ENCODE data around the gene ITCH.

The ITCH gene

GRCh38 chr20:34334654-34335407, 28.2 kb upstream of the ITCH start:
- POLR2A ChIA-PET = interaction anchor here (1.4 kb wide), 1 partner anchor 28 kb away, joined by 4 read pairs; the partner anchor contains the start of gene ITCH
- Histone ChIP-seq H3K27ac (ENCODE audit: extremely low read depth, low read depth, low read length) (no peak overlapping the region), H3K4me3 (ENCODE audit: low read depth, low read length) (no peak overlapping the region), H3K36me3 (ENCODE audit: control insufficient read depth in 2 of 2, insufficient read depth in 1 of 2, low read length in 2 of 2) (no peaks in the 10 kb centered on the region), H3K4me1 (ENCODE audit: control insufficient read depth, insufficient read depth, low read length) (peaks cover 5% of the 10 kb centered on the region; the same call in 1 of the 2 replicates), H3K9me3 (ENCODE audit: control insufficient read depth, insufficient read depth, low read depth, low read length) (no peaks in the 10 kb centered on the region)
- TF ChIP-seq ZNF585B (tag by site-specific recombination; IDR thresholded peaks at IDR 0.05) = no peak
- TF ChIP-seq SP7 (tag by site-specific recombination; IDR thresholded peaks at IDR 0.05) = peak; percentile 93
- TF ChIP-seq ZBTB8A (tag by site-specific recombination; IDR thresholded peaks at IDR 0.05) = peak; percentile 60
- TF ChIP-seq ZNF292 (tag by site-specific recombination; IDR thresholded peaks at IDR 0.05; ENCODE audit: borderline replicate concordance, low read depth) = no peak
- no peak for TF ChIP-seq ZNF558 (tag by site-specific recombination; IDR thresholded peaks at IDR 0.05)
- peak; percentile 36 for TF ChIP-seq WT1 (tag by site-specific recombination; IDR thresholded peaks at IDR 0.05)
- TF ChIP-seq OSR2 (tag by site-specific recombination; IDR thresholded peaks at IDR 0.05) = 0 out of 2 replicates have a peak, but pooled peaks have one; percentile 14
- TF ChIP-seq ZNF239 (tag by site-specific recombination; IDR thresholded peaks at IDR 0.05) = no peak
- peak; percentile 55 for TF ChIP-seq PRDM6 (tag by site-specific recombination; IDR thresholded peaks at IDR 0.05)
- CTCF ChIA-PET = interaction anchor here (3.8 kb wide), 1 partner anchor 22 kb away, joined by 23 read pairs; no protein-coding TSS in a partner anchor

- TF ChIP-seq ZNF600 (tag by site-specific recombination; IDR thresholded peaks at IDR 0.05) (0 out of 2 replicates have a peak, but pooled peaks have one; percentile 18), ZNF133 (tag by site-specific recombination; IDR thresholded peaks at IDR 0.05) (no peak), ZNF701 (tag by site-specific recombination; IDR thresholded peaks at IDR 0.05) (0 out of 2 replicates have a peak, but pooled peaks have one; percentile 22), MZF1 (tag by site-specific recombination; IDR thresholded peaks at IDR 0.05; ENCODE audit: borderline replicate concordance) (peak; percentile 87), ZNF843 (tag by site-specific recombination; IDR thresholded peaks at IDR 0.05) (no peak), ZNF513 (tag by site-specific recombination; IDR thresholded peaks at IDR 0.05) (no peak)
- Histone ChIP-seq H3K4me1 (ENCODE audit: control insufficient read depth, insufficient read depth, low read length) (peaks cover 5% of the 10 kb centered on the region; the same call in 1 of the 2 replicates), H3K36me3 (ENCODE audit: control insufficient read depth in 2 of 2, insufficient read depth in 1 of 2, low read length in 2 of 2) (no peaks in the 10 kb centered on the region), H3K27ac (ENCODE audit: extremely low read depth, low read depth, low read length) (no peak overlapping the region), H3K9me3 (ENCODE audit: control insufficient read depth, insufficient read depth, low read depth, low read length) (no peaks in the 10 kb centered on the region), H3K4me3 (ENCODE audit: low read depth, low read length) (no peak overlapping the region)
- ChIA-PET CTCF (interaction anchor here (0.6 to 3.4 kb wide), 4 partner anchors 8 to 185 kb away, joined by 3 to 13 read pairs (median 6); no protein-coding TSS in a partner anchor), POLR2A (interaction anchor here (1.3 kb wide), 1 partner anchor 26 kb away, joined by 5 read pairs; the partner anchor contains the start of gene ITCH)
These were observed 25.5 kb upstream of the ITCH start for GRCh38 chr20:34337544-34337943.

- Histone ChIP-seq H3K4me1 (ENCODE audit: control insufficient read depth, insufficient read depth, low read length) (peaks cover 5% of the 10 kb centered on the region; the same call in 1 of the 2 replicates), H3K27ac (ENCODE audit: extremely low read depth, low read depth, low read length) (0 out of 2 replicates have a peak overlapping the region, but pooled peaks have one; percentile 9), H3K36me3 (ENCODE audit: control insufficient read depth in 2 of 2, insufficient read depth in 1 of 2, low read length in 2 of 2) (no peaks in the 10 kb centered on the region), H3K9me3 (ENCODE audit: control insufficient read depth, insufficient read depth, low read depth, low read length) (no peaks in the 10 kb centered on the region), H3K4me3 (ENCODE audit: low read depth, low read length) (no peak overlapping the region)
- CTCF ChIA-PET = interaction anchor here (0.6 to 3.4 kb wide), 5 partner anchors 25 to 432 kb away, joined by 3 to 13 read pairs (median 7); no protein-coding TSS in a partner anchor
- 0 out of 2 replicates have a peak, but pooled peaks have one; percentile 1 for TF ChIP-seq ZNF701 (tag by site-specific recombination; IDR thresholded peaks at IDR 0.05)
- TF ChIP-seq ZSCAN16 (tag by site-specific recombination; IDR thresholded peaks at IDR 0.05) = no peak
- TF ChIP-seq ZNF19 (tag by site-specific recombination; IDR thresholded peaks at IDR 0.05; ENCODE audit: low read depth) = no peak
- no peak for TF ChIP-seq ZNF121 (tag by site-specific recombination; IDR thresholded peaks at IDR 0.05)
- POLR2A ChIA-PET = interaction anchor here (1.3 kb wide), 1 partner anchor 25 kb away, joined by 5 read pairs; the partner anchor contains the start of gene ITCH
These were observed 24.9 kb upstream of the ITCH start for GRCh38 chr20:34337982-34338726.
